Activated CD8-positive, alpha-beta T cell treated with anti-CD3 and anti-CD28 coated beads for 36 hours (primary cell): Measurements from ENCODE around the gene BOK. TPM values are rescaled to one million over a fixed set of nuclear protein-coding genes. Genes with fewer than 3 reads are reported as not detected.

ENCODE experiments used
- ATAC-seq: fragments of 200-7000 bp; cut with Tn5 transposase; one replicate; pipeline ENCODE4 v1.10.0; 2021; ENCODE audit warnings: mild to moderate bottlenecking, moderate library complexity
- CTCF ChIA-PET: fragments of 350-600 bp; sonication (Branson Sonifier 250); formaldehyde crosslinking; loops from one replicate; lab custom pipeline; 2021; ENCODE audit warnings: antibody characterized with exemption; lab: Charles Lee
- POLR2A ChIA-PET: fragments of 350-600 bp; sonication (Branson Sonifier 250); formaldehyde crosslinking; loops from one replicate; lab custom pipeline; 2021; ENCODE audit warnings: antibody characterized with exemption; lab: Charles Lee
- DNase-seq: peaks from one replicate; pipeline ENCODE4 v3.0.0-alpha.2; 2020
- H3K27ac Mint-ChIP-seq: one replicate; pipeline ENCODE4 v1.8.0; 2021; ENCODE audit warnings: mild to moderate bottlenecking, mixed read lengths
- H3K27me3 Mint-ChIP-seq: one replicate; pipeline ENCODE4 v1.8.0; 2021; ENCODE audit warnings: mixed read lengths
- H3K36me3 Mint-ChIP-seq: one replicate; pipeline ENCODE4 v1.8.0; 2021; ENCODE audit warnings: low read depth, mixed read lengths
- H3K4me1 Mint-ChIP-seq: one replicate; pipeline ENCODE4 v1.8.0; 2021; ENCODE audit warnings: low read depth, mixed read lengths
- H3K4me3 Mint-ChIP-seq: one replicate; pipeline ENCODE4 v1.8.0; 2021; ENCODE audit warnings: mild to moderate bottlenecking, moderate library complexity, mixed read lengths
- H3K9me3 Mint-ChIP-seq: one replicate; pipeline ENCODE4 v1.8.0; 2021; ENCODE audit warnings: mixed read lengths
- intact Hi-C: fragments of 100-400 bp; cut with micrococcal nuclease; formaldehyde crosslinking; loops from one replicate; pipeline ENCODE4 v1.10.0; 2022
- total RNA-seq, 2 experiments: library from RNA; stranded (reverse); gene quantifications; one replicate each; pipeline ENCODE4 v1.2.3, GENCODE V29; 2021
- TF ChIP-seq, protein P1 (sequence below): fragments of 200-600 bp; IDR thresholded peaks from one replicate; pipeline ENCODE4 v1.8.0; 2022; ENCODE audit warnings: antibody characterized with exemption, mild to moderate bottlenecking

The BOK gene
- total RNA-seq, 2 experiments from 2014 or later = 0.16 to 0.22 TPM

DNA sequence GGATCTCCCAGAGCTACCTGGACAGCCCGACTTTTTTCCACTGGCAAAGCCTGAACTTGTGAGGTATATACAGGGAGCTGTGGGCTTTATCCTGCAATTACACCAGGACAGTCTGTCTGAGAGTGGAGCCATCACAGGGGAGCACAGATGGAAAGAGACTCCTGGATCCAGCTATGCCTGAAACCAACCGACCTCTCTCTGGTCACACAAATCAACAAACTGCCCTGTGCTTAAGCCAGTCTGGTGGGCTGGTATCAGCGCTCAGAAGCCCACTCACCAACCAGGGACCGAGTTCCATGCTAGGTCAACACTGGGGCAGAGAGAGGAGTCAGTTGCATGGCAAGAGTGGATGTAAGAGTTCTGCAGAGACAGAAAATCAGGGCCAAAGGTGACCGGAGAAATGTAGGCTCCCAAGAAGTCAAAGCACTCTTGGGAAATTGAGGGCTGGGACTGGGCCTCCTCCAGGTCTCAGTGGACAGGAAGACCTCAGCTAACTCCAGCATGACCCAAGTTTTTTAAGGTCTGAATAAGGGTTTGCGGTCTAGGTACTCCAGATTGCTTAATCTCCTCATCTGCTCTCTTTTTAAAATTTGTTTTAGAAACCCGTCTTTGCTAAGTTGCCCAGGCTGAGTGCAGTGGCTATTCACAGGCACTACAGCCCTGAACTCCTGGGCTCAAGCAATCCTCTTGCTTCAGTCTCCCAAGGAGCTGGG, 3.8 kb upstream of the BOK start:
- Mint-ChIP-seq H3K36me3 (peaks cover 4% of the 10 kb centered on the region), H3K27me3 (peaks cover 33% of the 10 kb centered on the region), H3K9me3 (peaks cover 19% of the 10 kb centered on the region), H3K4me3 (no peak overlapping the region), H3K4me1 (peaks cover 4% of the 10 kb centered on the region), H3K27ac (no peak overlapping the region)
- CTCF ChIA-PET = no interaction called here
- TF ChIP-seq, protein P1, sequence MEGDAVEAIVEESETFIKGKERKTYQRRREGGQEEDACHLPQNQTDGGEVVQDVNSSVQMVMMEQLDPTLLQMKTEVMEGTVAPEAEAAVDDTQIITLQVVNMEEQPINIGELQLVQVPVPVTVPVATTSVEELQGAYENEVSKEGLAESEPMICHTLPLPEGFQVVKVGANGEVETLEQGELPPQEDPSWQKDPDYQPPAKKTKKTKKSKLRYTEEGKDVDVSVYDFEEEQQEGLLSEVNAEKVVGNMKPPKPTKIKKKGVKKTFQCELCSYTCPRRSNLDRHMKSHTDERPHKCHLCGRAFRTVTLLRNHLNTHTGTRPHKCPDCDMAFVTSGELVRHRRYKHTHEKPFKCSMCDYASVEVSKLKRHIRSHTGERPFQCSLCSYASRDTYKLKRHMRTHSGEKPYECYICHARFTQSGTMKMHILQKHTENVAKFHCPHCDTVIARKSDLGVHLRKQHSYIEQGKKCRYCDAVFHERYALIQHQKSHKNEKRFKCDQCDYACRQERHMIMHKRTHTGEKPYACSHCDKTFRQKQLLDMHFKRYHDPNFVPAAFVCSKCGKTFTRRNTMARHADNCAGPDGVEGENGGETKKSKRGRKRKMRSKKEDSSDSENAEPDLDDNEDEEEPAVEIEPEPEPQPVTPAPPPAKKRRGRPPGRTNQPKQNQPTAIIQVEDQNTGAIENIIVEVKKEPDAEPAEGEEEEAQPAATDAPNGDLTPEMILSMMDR = no peak
- POLR2A ChIA-PET = no interaction called here
- intact Hi-C loops = no loop called here
- ATAC-seq (no peak), DNase-seq (no peak)

DNA sequence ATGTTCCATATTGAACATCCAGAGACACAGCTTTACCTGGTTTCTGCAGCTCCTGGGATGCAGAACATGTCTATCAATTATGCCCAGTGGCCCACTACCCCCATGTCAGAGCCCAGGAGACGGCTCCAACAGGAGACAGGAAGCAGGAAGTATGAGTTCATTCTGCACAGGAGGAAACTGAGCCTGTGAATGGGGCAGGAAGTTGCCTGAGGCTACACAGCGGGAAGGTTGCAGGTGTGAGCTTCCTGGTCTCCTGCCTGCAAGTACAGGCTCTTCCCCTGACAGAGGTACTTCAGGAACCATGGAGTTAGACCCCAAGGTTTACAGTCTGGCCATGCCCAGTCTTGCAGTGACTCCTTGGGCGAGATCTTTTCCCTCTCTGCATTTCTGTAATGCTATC, 2.8 kb upstream of the BOK start:
- POLR2A ChIA-PET = no interaction called here
- Mint-ChIP-seq H3K27ac (no peak overlapping the region), H3K27me3 (peaks cover 41% of the 10 kb centered on the region)

DNA sequence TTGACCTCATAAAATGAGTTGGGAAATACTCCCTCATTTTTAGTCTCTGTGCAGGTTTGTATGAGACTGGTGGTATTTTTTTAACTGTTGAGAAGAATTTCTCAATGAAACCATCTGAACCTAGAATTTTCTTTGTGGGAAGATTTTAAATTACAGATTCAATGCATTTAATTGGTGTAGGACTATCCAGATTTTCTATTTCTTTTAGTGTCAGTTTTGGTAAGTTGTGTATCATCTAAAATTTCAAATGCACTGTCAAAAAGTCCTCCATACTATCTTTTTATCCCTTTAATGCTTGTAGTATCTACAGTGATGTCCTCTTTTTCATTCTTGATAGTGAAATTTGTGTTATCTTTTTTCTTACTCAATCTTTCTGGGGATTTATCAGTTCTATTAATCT, 1.8 kb upstream of the BOK start:
- peaks cover 34% of the 10 kb centered on the region for H3K27me3 Mint-ChIP-seq

More for the DNA sequence above, 2.8 kb upstream of the BOK start:
- peaks cover 19% of the 10 kb centered on the region for H3K9me3 Mint-ChIP-seq
- peaks cover 6% of the 10 kb centered on the region for H3K4me1 Mint-ChIP-seq
- ATAC-seq = no peak
- no peak overlapping the region for H3K4me3 Mint-ChIP-seq
- TF ChIP-seq, protein P1 = no peak
- H3K36me3 Mint-ChIP-seq = peaks cover 4% of the 10 kb centered on the region
- CTCF ChIA-PET = no interaction called here
- no peak for DNase-seq
- intact Hi-C loops = no loop called here

GRCh38 chr2:241559323-241560161, 997 bp downstream of the BOK start:
- peaks cover 4% of the 10 kb centered on the region for H3K36me3 Mint-ChIP-seq
- POLR2A ChIA-PET = interaction anchor here (0.7 to 1.0 kb wide), 2 partner anchors 21 to 202 kb away, joined by 3 read pairs; no protein-coding TSS in a partner anchor

More for the DNA sequence above, 1.8 kb upstream of the BOK start:
- Mint-ChIP-seq H3K4me3 (no peak overlapping the region), H3K36me3 (peaks cover 4% of the 10 kb centered on the region), H3K9me3 (peaks cover 19% of the 10 kb centered on the region), H3K27ac (no peak overlapping the region), H3K4me1 (peaks cover 6% of the 10 kb centered on the region)
- DNase-seq (no peak), ATAC-seq (no peak)
- CTCF ChIA-PET = interaction anchor here (0.9 kb wide), 1 partner anchor 14 kb away, joined by 3 read pairs; no protein-coding TSS in a partner anchor
- TF ChIP-seq, protein P1 = no peak
- POLR2A ChIA-PET = interaction anchor here (0.7 kb wide), 1 partner anchor 13 kb away, joined by 3 read pairs; no protein-coding TSS in a partner anchor
- intact Hi-C loops = no loop called here

More at GRCh38 chr2:241559323-241560161, 997 bp downstream of the BOK start:
- H3K4me1 Mint-ChIP-seq = peaks cover 6% of the 10 kb centered on the region
- intact Hi-C loops = no loop called here
- no peak overlapping the region for H3K27ac Mint-ChIP-seq
- peak overlapping the region; percentile 24 for H3K4me3 Mint-ChIP-seq
- peaks cover 34% of the 10 kb centered on the region for H3K27me3 Mint-ChIP-seq
- CTCF ChIA-PET = no interaction called here
- no peak for DNase-seq
- TF ChIP-seq, protein P1 = no peak
- ATAC-seq = peak; percentile 59
- H3K9me3 Mint-ChIP-seq = peaks cover 19% of the 10 kb centered on the region
